ENCODE measurements around the gene FTO.

GRCh38 chr16:53908731-53909130 is 204.8 kb downstream of the FTO start:
- TF ChIP-seq, protein P1, sequence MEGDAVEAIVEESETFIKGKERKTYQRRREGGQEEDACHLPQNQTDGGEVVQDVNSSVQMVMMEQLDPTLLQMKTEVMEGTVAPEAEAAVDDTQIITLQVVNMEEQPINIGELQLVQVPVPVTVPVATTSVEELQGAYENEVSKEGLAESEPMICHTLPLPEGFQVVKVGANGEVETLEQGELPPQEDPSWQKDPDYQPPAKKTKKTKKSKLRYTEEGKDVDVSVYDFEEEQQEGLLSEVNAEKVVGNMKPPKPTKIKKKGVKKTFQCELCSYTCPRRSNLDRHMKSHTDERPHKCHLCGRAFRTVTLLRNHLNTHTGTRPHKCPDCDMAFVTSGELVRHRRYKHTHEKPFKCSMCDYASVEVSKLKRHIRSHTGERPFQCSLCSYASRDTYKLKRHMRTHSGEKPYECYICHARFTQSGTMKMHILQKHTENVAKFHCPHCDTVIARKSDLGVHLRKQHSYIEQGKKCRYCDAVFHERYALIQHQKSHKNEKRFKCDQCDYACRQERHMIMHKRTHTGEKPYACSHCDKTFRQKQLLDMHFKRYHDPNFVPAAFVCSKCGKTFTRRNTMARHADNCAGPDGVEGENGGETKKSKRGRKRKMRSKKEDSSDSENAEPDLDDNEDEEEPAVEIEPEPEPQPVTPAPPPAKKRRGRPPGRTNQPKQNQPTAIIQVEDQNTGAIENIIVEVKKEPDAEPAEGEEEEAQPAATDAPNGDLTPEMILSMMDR (IDR thresholded peaks at IDR 0.05) = no peak
- no peak for TF ChIP-seq EP300 (IDR thresholded peaks at IDR 0.05; ENCODE audit: low read depth)
